ENCODE data around the gene POLR1G. TPM values are rescaled to one million over a fixed set of nuclear protein-coding genes. Genes with fewer than 3 reads are reported as not detected.

POLR1G gene
- total RNA-seq, 2 donors from 2014 or later: 2.2 to 9.9 TPM

DNA sequence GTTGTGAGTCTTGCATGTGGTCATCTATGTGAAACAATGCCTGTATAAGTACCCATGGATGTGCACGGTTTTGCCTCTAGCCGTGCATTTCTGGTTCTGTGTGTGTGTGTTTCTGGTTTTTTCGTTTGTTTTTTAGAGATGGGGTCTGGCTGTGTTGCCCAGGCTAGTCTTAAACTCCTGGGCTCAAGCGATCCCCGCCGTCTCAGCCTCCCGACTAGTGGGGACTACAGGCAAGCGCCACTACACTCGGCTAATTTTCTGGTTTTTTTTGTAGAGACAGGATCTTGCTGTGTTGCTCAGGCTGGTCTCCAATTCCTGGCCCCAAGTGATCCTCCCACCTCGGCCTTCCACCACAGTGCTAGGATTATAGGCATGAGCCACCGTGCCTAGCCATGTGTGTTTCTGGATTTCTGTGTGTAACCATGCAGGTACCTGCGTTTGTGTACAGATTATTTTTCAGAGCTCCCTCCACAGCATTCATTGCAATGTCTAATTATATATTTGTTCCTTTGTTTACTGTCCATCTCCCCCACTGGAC is 45.5 kb downstream of the POLR1G start:
- ATAC-seq (ENCODE audit: insufficient number of reproducible peaks, low FRiP score, low read depth) (no peak), DNase-seq (ENCODE audit: low spot score) (no peak)
- Histone ChIP-seq H3K4me3 (no peak overlapping the region), H3K4me1 (ENCODE audit: control insufficient read depth in 1 of 2, low read depth in 2 of 2) (peaks cover 33 to 47% of the 10 kb centered on the region in 2 donors), H3K36me3 (no peaks in the 10 kb centered on the region), H3K27ac (peak overlapping the region in 1 of 2 donors; percentile 73), H3K9me3 (no peaks in the 10 kb centered on the region), H3K27me3 (replicated peaks; ENCODE audit: insufficient read depth) (no peaks in the 10 kb centered on the region)
- TF ChIP-seq, protein P1, sequence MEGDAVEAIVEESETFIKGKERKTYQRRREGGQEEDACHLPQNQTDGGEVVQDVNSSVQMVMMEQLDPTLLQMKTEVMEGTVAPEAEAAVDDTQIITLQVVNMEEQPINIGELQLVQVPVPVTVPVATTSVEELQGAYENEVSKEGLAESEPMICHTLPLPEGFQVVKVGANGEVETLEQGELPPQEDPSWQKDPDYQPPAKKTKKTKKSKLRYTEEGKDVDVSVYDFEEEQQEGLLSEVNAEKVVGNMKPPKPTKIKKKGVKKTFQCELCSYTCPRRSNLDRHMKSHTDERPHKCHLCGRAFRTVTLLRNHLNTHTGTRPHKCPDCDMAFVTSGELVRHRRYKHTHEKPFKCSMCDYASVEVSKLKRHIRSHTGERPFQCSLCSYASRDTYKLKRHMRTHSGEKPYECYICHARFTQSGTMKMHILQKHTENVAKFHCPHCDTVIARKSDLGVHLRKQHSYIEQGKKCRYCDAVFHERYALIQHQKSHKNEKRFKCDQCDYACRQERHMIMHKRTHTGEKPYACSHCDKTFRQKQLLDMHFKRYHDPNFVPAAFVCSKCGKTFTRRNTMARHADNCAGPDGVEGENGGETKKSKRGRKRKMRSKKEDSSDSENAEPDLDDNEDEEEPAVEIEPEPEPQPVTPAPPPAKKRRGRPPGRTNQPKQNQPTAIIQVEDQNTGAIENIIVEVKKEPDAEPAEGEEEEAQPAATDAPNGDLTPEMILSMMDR (IDR thresholded peaks at IDR 0.05): no peak

DNA sequence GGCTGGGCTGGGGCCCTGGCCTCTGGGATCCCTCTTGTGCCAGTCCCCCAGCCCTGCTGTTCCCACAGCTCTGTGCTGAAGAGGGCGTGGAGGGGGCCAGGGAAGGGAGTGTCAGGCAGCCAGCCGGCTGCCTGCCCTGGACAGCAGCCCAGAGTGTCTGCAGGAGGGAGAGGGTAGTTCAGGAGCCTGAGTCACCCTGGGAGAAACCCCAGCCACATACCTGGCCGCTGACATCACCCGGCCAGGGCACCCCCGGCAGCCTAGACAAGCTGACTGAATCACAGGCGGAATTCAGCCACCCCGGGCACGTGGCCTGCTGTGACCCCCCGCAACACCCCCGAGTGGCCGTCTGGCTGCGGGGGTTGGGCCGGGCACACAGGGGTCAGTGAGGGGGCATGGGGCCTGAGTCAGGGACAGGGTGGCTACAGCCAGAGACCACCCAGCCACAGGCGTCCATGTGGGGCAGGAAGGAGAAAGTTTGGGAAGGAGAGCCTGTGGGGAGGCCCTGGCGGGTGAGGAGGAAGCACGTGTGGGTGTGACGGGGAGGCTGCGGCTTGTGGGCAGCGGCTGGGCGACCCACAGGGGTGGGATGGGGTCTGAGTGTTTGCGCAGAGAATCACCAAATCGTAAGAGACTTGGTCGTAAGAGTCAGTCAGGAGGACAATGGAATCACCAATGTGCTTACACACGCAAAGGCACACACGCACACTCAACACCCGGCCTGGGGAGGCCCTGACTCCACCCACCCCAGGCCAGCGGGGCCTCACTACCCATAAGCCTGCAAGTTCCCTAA is 49.5 kb downstream of the POLR1G start:
- H3K9me3 ChIP-seq: no peaks in the 10 kb centered on the region
- no peaks in the 10 kb centered on the region for H3K36me3 ChIP-seq
- peaks cover 25 to 37% of the 10 kb centered on the region in 2 donors for H3K4me1 ChIP-seq (ENCODE audit: control insufficient read depth in 1 of 2, low read depth in 2 of 2)
- DNase-seq (ENCODE audit: low spot score) (peak; percentile 92), ATAC-seq (ENCODE audit: insufficient number of reproducible peaks, low FRiP score, low read depth) (peak; percentile 90)
- peak overlapping the region; percentile 66 for H3K4me3 ChIP-seq
- H3K27ac ChIP-seq: peak overlapping the region; percentile 85 to 87
- H3K27me3 ChIP-seq (replicated peaks; ENCODE audit: insufficient read depth): no peaks in the 10 kb centered on the region
- TF ChIP-seq, protein P1 (IDR thresholded peaks at IDR 0.05): peak; percentile 32

DNA sequence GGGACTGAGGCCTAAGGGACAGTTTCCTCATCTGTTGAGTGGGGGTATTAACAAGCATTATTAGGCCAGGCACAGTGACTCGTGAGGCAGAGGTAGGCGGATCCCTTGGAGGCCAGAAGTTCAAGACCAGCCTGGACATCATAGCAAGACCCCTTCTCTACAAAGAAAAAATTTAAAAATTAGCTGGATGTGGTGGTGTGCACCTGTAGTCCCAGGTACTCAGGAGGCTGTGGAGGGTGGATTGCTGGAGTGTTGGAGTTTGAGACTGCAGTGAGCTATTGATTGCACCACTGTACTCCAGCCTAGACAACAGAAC is 50.0 kb downstream of the POLR1G start:
- H3K9me3 ChIP-seq: no peaks in the 10 kb centered on the region
- H3K27ac ChIP-seq: peak overlapping the region; percentile 85 to 87
- H3K36me3 ChIP-seq: no peaks in the 10 kb centered on the region
- ATAC-seq (ENCODE audit: insufficient number of reproducible peaks, low FRiP score, low read depth) (no peak), DNase-seq (ENCODE audit: low spot score) (no peak)
- peaks cover 25 to 32% of the 10 kb centered on the region in 2 donors for H3K4me1 ChIP-seq (ENCODE audit: control insufficient read depth in 1 of 2, low read depth in 2 of 2)
- no peaks in the 10 kb centered on the region for H3K27me3 ChIP-seq (replicated peaks; ENCODE audit: insufficient read depth)
- TF ChIP-seq, protein P1 (IDR thresholded peaks at IDR 0.05): no peak
- H3K4me3 ChIP-seq: peak overlapping the region; percentile 66

DNA sequence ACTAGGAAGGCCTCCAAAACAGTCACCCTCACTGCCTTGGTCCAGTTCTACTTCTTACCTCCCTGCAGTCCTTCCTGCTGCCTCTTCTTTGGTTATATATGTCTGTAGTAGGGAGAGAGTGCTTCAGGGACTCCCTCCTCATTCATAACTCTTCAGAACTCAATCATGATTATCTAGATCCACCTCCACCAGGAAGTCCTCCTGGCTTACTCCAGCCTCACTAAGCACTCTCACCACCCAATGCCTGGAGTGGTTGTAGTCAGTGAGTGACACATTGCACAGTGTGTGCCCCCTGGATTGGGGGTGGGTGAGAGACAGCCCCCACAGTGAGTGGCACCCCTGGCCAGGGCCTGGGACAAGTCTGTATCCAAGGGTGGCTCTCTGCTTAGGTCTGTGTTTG is 51.3 kb downstream of the POLR1G start:
- TF ChIP-seq, protein P1 (IDR thresholded peaks at IDR 0.05): no peak
- no peak for DNase-seq (ENCODE audit: low spot score)
- ATAC-seq (ENCODE audit: insufficient number of reproducible peaks, low FRiP score, low read depth): no peak
- H3K4me3 ChIP-seq: no peak overlapping the region
- no peak overlapping the region for H3K27ac ChIP-seq
- peaks cover 25 to 31% of the 10 kb centered on the region in 2 donors for H3K4me1 ChIP-seq (ENCODE audit: control insufficient read depth in 1 of 2, low read depth in 2 of 2)
- no peaks in the 10 kb centered on the region for H3K36me3 ChIP-seq
- no peaks in the 10 kb centered on the region for H3K27me3 ChIP-seq (replicated peaks; ENCODE audit: insufficient read depth)
- H3K9me3 ChIP-seq: no peaks in the 10 kb centered on the region

Other genes starting within 250 kb of the POLR1G start
- gene NKPD1, start 245.7 kb upstream of the POLR1G start, total RNA-seq: under 1 TPM; 0.49 to 0.81 TPM
- 1 to 10 TPM; 6.6 to 8.3 TPM for gene TRAPPC6A, start 228.4 kb upstream of the POLR1G start, total RNA-seq
- 10 to 100 TPM; 20.7 to 21.4 TPM for gene BLOC1S3, start 227.9 kb upstream of the POLR1G start, total RNA-seq
- 1 to 10 TPM; 2.2 to 2.4 TPM for gene EXOC3L2, start 161.2 kb upstream of the POLR1G start, total RNA-seq
- 10 to 100 TPM; 24.1 to 36.2 TPM for gene MARK4, start 155.4 kb upstream of the POLR1G start, total RNA-seq
- gene CKM, start 83.8 kb upstream of the POLR1G start, total RNA-seq: 1 to 10 TPM in 1 of 2 donors, under 1 TPM in 1; 0.85 to 3.0 TPM
- gene KLC3, start 65.9 kb upstream of the POLR1G start, total RNA-seq: not detected
- gene ERCC2, start 36.1 kb upstream of the POLR1G start, total RNA-seq: 10 to 100 TPM; 11.6 to 18.3 TPM
- gene PPP1R13L, start 1.6 kb upstream of the POLR1G start, total RNA-seq: 100 to 1,000 TPM in 1 of 2 donors, 10 to 100 TPM in 1; 51.2 to 112 TPM
- gene ERCC1, start 17.3 kb downstream of the POLR1G start, total RNA-seq: 100 to 1,000 TPM in 1 of 2 donors, 10 to 100 TPM in 1; 99.8 to 224 TPM
- 100 to 1,000 TPM; 126 to 587 TPM for gene FOSB, start 61.4 kb downstream of the POLR1G start, total RNA-seq
- 10 to 100 TPM; 16.0 to 22.6 TPM for gene RTN2, start 90.4 kb downstream of the POLR1G start, total RNA-seq
- 1 to 10 TPM; 3.5 to 6.6 TPM for gene PPM1N, start 91.8 kb downstream of the POLR1G start, total RNA-seq
- 100 to 1,000 TPM; 208 to 287 TPM for gene VASP, start 100.8 kb downstream of the POLR1G start, total RNA-seq
- gene OPA3, start 178.2 kb downstream of the POLR1G start, total RNA-seq: 10 to 100 TPM in 1 of 2 donors, 1 to 10 TPM in 1; 8.4 to 13.1 TPM
- 1 to 10 TPM; 5.1 to 6.6 TPM for gene GPR4, start 195.6 kb downstream of the POLR1G start, total RNA-seq
- gene EML2, start 232.8 kb downstream of the POLR1G start, total RNA-seq: 10 to 100 TPM; 21.7 to 34.8 TPM

All from thoracic aorta (tissue), 2 donors.